GM13977 (cell line): ENCODE measurements around the gene ABCB7.

ENCODE experiments used
- DNase-seq: peaks from one replicate; pipeline ENCODE4 v3.0.0; 2012; ENCODE audit warnings: low spot score
- CTCF ChIP-seq: IDR thresholded peaks from 2 replicates; pipeline ENCODE4 v1.5.1; 2012; ENCODE audit warnings: mild to moderate bottlenecking, control low read depth; ENCODE audit not compliant: insufficient read depth; ENCODE audit errors: extremely low read depth, missing control alignments
- in situ Hi-C: fragments of 300-500 bp; cut with MboI; formaldehyde crosslinking; loops from one replicate; pipeline ENCODE4 v1.12.0; 2022; ENCODE audit warnings: low sequenced_read_pairs, low pct_unique_long_range_greater_than_20kb, mixed read lengths, inconsistent platforms; ENCODE audit not compliant: unreplicated experiment

Gene ABCB7

GRCh38 chrX:75086731-75087195 lies 69.3 kb downstream of the ABCB7 start:
- DNase-seq: no peak
- in situ Hi-C loops: no loop called here
- TF ChIP-seq CTCF: no peak

- no peak for DNase-seq
- in situ Hi-C loops: no loop called here
- no peak for TF ChIP-seq CTCF
These were observed 71.3 kb downstream of the ABCB7 start for GRCh38 chrX:75084757-75085156.

- in situ Hi-C loops: no loop called here
- TF ChIP-seq CTCF: no peak
- no peak for DNase-seq
These were observed 79.7 kb downstream of the ABCB7 start for GRCh38 chrX:75076429-75076828.

GRCh38 chrX:75074475-75074874 lies 81.6 kb downstream of the ABCB7 start:
- DNase-seq: no peak
- no peak for TF ChIP-seq CTCF
- in situ Hi-C loops: no loop called here

- DNase-seq: no peak
- in situ Hi-C loops: no loop called here
- TF ChIP-seq CTCF: no peak
These were observed 84.7 kb downstream of the ABCB7 start for GRCh38 chrX:75071334-75071733.

- DNase-seq: no peak
- in situ Hi-C loops: no loop called here
- TF ChIP-seq CTCF: no peak
These were observed 88.2 kb downstream of the ABCB7 start for GRCh38 chrX:75067931-75068330.

GRCh38 chrX:75061701-75062100 lies 94.4 kb downstream of the ABCB7 start:
- no peak for DNase-seq
- no peak for TF ChIP-seq CTCF
- in situ Hi-C loops: no loop called here
